Smooth muscle cell (in vitro differentiated cells): ENCODE results near the gene LSP1. TPM values are rescaled to one million over a fixed set of nuclear protein-coding genes. Genes with fewer than 3 reads are reported as not detected.

ENCODE experiments used
- DNase-seq: peaks from one replicate; lab custom pipeline; 2025; ENCODE audit not compliant: unreplicated experiment; lab: John Stamatoyannopoulos, UW
- H2AFZ ChIP-seq: fragments of 200-600 bp; sonication (generic); 2 replicates; pipeline ENCODE4 v1.6.0; 2016; ENCODE audit warnings: antibody characterized with exemption, low read depth, mild to moderate bottlenecking
- H3F3A ChIP-seq: fragments of 200-600 bp; sonication (generic); 2 replicates; pipeline ENCODE4 v1.6.0; 2017; ENCODE audit warnings: antibody characterized with exemption, low read depth
- H3K27ac ChIP-seq: fragments of 200-600 bp; sonication (generic); 2 replicates; pipeline ENCODE4 v1.5.1; 2016; ENCODE audit warnings: low read depth, mild to moderate bottlenecking
- H3K27me3 ChIP-seq: fragments of 200-600 bp; sonication (generic); 2 replicates; pipeline ENCODE4 v1.6.1; 2016; ENCODE audit warnings: low read depth, mild to moderate bottlenecking
- H3K36me3 ChIP-seq: fragments of 200-600 bp; sonication (generic); 2 replicates; pipeline ENCODE4 v1.5.1; 2016; ENCODE audit warnings: low read depth
- H3K4me1 ChIP-seq: fragments of 200-600 bp; sonication (generic); 2 replicates; pipeline ENCODE4 v1.5.1; 2016; ENCODE audit warnings: low read depth
- H3K4me2 ChIP-seq: fragments of 200-600 bp; sonication (generic); 2 replicates; pipeline ENCODE4 v1.6.0; 2016; ENCODE audit warnings: mild to moderate bottlenecking
- H3K4me3 ChIP-seq: fragments of 200-600 bp; sonication (generic); 2 replicates; pipeline ENCODE4 v1.5.1; 2016; ENCODE audit warnings: mild to moderate bottlenecking
- H3K79me2 ChIP-seq: fragments of 200-600 bp; sonication (generic); 2 replicates; pipeline ENCODE4 v1.6.0; 2016; ENCODE audit warnings: low read depth, mild to moderate bottlenecking
- H3K9ac ChIP-seq: fragments of 200-600 bp; sonication (generic); 2 replicates; pipeline ENCODE4 v1.6.0; 2016; ENCODE audit warnings: low read depth
- H3K9me3 ChIP-seq: fragments of 200-600 bp; sonication (generic); replicated peaks from 2 replicates; pipeline ENCODE4 v1.5.1; 2016; ENCODE audit warnings: low read depth
- H4K20me1 ChIP-seq: fragments of 200-600 bp; sonication (generic); 2 replicates; pipeline ENCODE4 v1.6.0; 2016; ENCODE audit warnings: low read depth
- WGBS: methylation state at CpG from one replicate; pipeline ENCODE4 v1.1.7; 2016; ENCODE audit warnings: low lambda C conversion rate; 5-methylcytosine and 5-hydroxymethylcytosine counted together
- polyA plus RNA-seq: library from polyadenylated mRNA; unstranded; fragments of >200 nt; fragmentation: Nextera tagmentation; extraction: Ambion mirVana; gene quantifications from 2 replicates; pipeline ENCODE4 v1.2.1, GENCODE V29; 2016
- total RNA-seq: library from RNA; depleted of rRNA; stranded (reverse); fragments of >200 nt; gene quantifications from 2 replicates; pipeline ENCODE4 v1.2.3, GENCODE V29; 2014
- TF ChIP-seq, protein P1 (sequence below): fragments of 200-600 bp; sonication (generic); IDR thresholded peaks from 2 replicates; pipeline ENCODE4 v1.5.1; 2017; ENCODE audit warnings: borderline replicate concordance, mild to moderate bottlenecking, antibody characterized with exemption; ENCODE audit not compliant: insufficient read depth, poor library complexity, severe bottlenecking

Gene LSP1
- total and polyA plus RNA-seq, 2 experiments from 2014 or later: 2.1 to 13.7 TPM

DNA sequence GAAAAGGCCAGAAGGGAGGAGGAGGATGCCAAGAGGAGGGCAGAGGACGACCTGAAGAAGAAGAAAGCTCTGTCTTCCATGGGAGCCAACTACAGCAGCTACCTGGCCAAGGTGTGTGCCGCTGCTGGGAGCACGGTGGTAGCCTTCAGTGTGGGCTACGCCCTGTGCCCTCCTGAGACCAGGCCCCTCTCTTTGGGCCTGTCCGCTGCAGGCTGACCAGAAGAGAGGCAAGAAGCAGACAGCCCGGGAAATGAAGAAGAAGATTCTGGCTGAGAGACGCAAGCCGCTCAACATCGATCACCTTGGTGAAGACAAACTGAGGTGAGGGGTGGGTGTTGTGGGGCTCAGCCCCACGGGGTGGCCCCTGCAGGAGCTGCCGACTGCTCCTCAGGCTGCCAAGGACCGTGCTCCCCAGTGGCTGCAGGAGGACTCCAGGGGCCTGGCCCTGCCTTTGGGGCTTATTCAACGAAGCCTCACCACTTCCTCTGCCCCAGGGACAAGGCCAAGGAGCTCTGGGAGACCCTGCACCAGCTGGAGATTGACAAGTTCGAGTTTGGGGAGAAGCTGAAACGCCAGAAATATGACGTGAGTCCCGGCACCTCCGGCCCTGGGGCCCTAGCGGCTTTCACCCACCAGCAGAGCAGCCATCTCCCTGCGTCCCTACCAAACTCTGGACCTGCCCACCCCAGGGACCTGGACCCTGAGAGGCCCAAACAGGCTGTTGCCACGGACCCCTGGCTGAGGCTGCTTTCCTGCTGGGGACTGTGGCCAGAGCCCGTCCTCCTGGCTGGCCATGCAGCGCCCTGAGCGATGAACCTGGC, 81.7 kb downstream of the LSP1 start:
- TF ChIP-seq, protein P1, sequence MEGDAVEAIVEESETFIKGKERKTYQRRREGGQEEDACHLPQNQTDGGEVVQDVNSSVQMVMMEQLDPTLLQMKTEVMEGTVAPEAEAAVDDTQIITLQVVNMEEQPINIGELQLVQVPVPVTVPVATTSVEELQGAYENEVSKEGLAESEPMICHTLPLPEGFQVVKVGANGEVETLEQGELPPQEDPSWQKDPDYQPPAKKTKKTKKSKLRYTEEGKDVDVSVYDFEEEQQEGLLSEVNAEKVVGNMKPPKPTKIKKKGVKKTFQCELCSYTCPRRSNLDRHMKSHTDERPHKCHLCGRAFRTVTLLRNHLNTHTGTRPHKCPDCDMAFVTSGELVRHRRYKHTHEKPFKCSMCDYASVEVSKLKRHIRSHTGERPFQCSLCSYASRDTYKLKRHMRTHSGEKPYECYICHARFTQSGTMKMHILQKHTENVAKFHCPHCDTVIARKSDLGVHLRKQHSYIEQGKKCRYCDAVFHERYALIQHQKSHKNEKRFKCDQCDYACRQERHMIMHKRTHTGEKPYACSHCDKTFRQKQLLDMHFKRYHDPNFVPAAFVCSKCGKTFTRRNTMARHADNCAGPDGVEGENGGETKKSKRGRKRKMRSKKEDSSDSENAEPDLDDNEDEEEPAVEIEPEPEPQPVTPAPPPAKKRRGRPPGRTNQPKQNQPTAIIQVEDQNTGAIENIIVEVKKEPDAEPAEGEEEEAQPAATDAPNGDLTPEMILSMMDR: no peak
- H3K36me3 ChIP-seq: no peaks in the 10 kb centered on the region
- WGBS: 88% methylated on average over 24 of the region's 24 CpGs
- no peak overlapping the region for H3K4me3 ChIP-seq
- H3K9me3 ChIP-seq: no peaks in the 10 kb centered on the region
- H3K9ac ChIP-seq: no peak overlapping the region
- no peak overlapping the region for H2AFZ ChIP-seq
- H3K4me2 ChIP-seq: no peak overlapping the region
- no peaks in the 10 kb centered on the region for H4K20me1 ChIP-seq
- H3K79me2 ChIP-seq: no peaks in the 10 kb centered on the region
- H3F3A ChIP-seq: no peaks in the 10 kb centered on the region
- no peaks in the 10 kb centered on the region for H3K4me1 ChIP-seq
- H3K27me3 ChIP-seq: no peaks in the 10 kb centered on the region
- no peak overlapping the region for H3K27ac ChIP-seq
- DNase-seq: no peak

- Histone ChIP-seq H3K4me1 (no peaks in the 10 kb centered on the region), H3K79me2 (no peaks in the 10 kb centered on the region), H3K4me2 (no peak overlapping the region), H3K9ac (no peak overlapping the region), H4K20me1 (no peaks in the 10 kb centered on the region), H3K27ac (no peak overlapping the region), H3K36me3 (no peaks in the 10 kb centered on the region), H2AFZ (no peak overlapping the region), H3K9me3 (no peaks in the 10 kb centered on the region), H3F3A (no peaks in the 10 kb centered on the region), H3K4me3 (no peak overlapping the region), H3K27me3 (no peaks in the 10 kb centered on the region)
- DNase-seq: no peak
- TF ChIP-seq, protein P1: no peak
- WGBS: 96% methylated on average over 28 of the region's 33 CpGs
Observed at GRCh38 chr11:1935156-1936071, 82.5 kb downstream of the LSP1 start.

DNA sequence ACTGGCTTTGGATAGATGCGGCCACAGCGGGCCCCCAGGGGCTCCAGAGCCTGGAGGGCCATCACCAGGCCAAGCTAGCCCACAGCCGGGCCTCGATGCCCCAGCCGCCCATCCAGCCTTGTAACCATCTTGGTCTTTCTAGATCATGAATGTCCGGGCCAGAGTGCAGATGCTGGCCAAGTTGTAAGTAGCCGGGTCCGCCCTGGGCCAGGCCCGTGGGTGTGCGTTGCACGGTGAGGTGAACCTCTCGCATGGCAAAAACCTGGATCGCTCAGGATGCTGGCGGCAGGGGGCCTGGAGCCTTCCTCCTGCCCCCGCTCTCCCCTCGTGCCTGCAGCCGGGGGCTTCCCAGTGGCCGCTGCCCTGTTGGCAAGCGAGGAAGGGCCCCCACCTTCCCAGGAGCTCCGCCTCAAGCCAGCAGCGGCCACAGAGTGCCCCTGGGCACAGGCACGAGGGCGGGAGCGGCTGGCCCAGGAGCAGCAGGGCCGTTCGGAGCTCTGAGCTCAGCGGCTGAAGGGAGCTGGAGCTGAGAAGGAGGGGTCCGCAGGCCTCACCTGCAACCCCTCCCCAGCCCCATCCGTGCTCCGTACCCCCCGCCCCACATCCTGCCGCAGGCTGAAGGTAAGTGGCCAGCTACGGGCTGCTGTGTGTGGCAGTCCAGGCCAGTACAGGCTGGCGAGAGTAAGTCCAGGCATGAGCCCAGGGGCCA, 83.3 kb downstream of the LSP1 start:
- no peak overlapping the region for H3K4me3 ChIP-seq
- TF ChIP-seq, protein P1: no peak
- no peaks in the 10 kb centered on the region for H3K79me2 ChIP-seq
- no peaks in the 10 kb centered on the region for H3K36me3 ChIP-seq
- H3K9ac ChIP-seq: no peak overlapping the region
- no peaks in the 10 kb centered on the region for H3K27me3 ChIP-seq
- H4K20me1 ChIP-seq: no peaks in the 10 kb centered on the region
- H2AFZ ChIP-seq: no peak overlapping the region
- H3F3A ChIP-seq: no peaks in the 10 kb centered on the region
- WGBS: 95% methylated on average over 33 of the region's 34 CpGs
- H3K4me1 ChIP-seq: no peaks in the 10 kb centered on the region
- no peak for DNase-seq
- H3K27ac ChIP-seq: no peak overlapping the region
- H3K9me3 ChIP-seq: no peaks in the 10 kb centered on the region
- no peak overlapping the region for H3K4me2 ChIP-seq
